ENCODE data around the gene AATK. TPM values are rescaled to one million over a fixed set of nuclear protein-coding genes. Genes with fewer than 3 reads are reported as not detected.

AATK gene
- polyA plus RNA-seq, 1 of the 3 experiments (the other 2 are of a cell fraction), result 0.51 TPM

GRCh38 chr17:81110488-81111040 lies 55.5 kb downstream of the AATK start:
- ChIA-PET POLR2A (no interaction called here), CTCF (interaction anchor here (0.6 to 13.0 kb wide), 6 partner anchors 7 to 85 kb away, joined by 3 to 177 read pairs (median 39); no protein-coding TSS in a partner anchor)
- no peaks in the 10 kb centered on the region for H3K9me3 ChIP-seq
- TF ChIP-seq GABPA (IDR thresholded peaks at IDR 0.05; ENCODE audit: low read depth) (no peak), ELF1 (IDR thresholded peaks at IDR 0.05) (no peak), YY1 (IDR thresholded peaks at IDR 0.05; ENCODE audit: low read depth) (no peak), TEAD4 (IDR thresholded peaks at IDR 0.05; ENCODE audit: borderline replicate concordance, insufficient read depth) (no peak), IRF3 (IDR thresholded peaks at IDR 0.05; ENCODE audit: low read depth, low read length) (no peak), RAD21 (IDR thresholded peaks at IDR 0.05; ENCODE audit: low read length) (no peak)
- 87% methylated on average over 27 of the region's 30 CpGs for WGBS (ENCODE audit: low lambda C conversion rate)
- H3K27me3 ChIP-seq (ENCODE audit: insufficient read depth), result no peaks in the 10 kb centered on the region
- H3K9me2 ChIP-seq, result no peaks in the 10 kb centered on the region
- no peaks in the 10 kb centered on the region for H4K20me1 ChIP-seq (ENCODE audit: insufficient read depth)
- no peak overlapping the region for H3K4me3 ChIP-seq (ENCODE audit: low read depth in 2 of 2, low read length in 1 of 2)
- H3K36me3 ChIP-seq (replicated peaks in 1 of 2; ENCODE audit: control insufficient read depth in 1 of 2, insufficient read depth in 2 of 2, low read length in 1 of 2), result peaks cover 0 to 4% of the 10 kb centered on the region in 2 experiments
- DNase-seq, result no peak
- no peak overlapping the region for H3K27ac ChIP-seq (ENCODE audit: low read depth in 2 of 2, low read length in 1 of 2)
- H3F3A ChIP-seq (replicated peaks; ENCODE audit: insufficient read depth), result no peaks in the 10 kb centered on the region
- no peak overlapping the region for H3K4me2 ChIP-seq
- H3K9ac ChIP-seq, result no peak overlapping the region
- H3K4me1 ChIP-seq (ENCODE audit: control insufficient read depth in 1 of 2, insufficient read depth in 2 of 2, low read depth in 1 of 2, low read length in 1 of 2), result peaks cover 0 to 26% of the 10 kb centered on the region in 2 experiments; a peak in 1 of 4 replicates
- no peak overlapping the region for H2AFZ ChIP-seq (ENCODE audit: low read depth)
- H3K79me2 ChIP-seq (ENCODE audit: insufficient read depth), result no peaks in the 10 kb centered on the region

DNA sequence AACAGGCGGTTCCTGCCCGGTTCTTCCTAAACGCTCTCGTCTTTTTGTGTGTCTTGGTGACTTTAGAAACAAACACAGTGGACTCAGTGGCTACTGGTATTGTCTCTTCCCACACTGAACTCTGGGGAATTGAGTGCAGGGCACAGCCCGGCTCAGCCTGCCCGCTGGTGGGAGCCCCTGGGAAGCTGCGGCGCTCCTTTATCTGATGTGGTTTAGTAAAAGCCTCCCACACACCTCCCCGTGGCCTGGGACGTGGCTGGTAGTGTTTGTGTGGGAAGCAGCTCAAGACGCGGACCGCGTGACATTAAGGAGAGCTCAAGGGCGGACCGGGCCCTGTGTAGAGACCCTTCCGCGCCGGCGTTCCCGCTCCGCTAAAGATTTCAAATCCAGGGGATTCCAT lies 56.1 kb downstream of the AATK start:
- WGBS (ENCODE audit: low lambda C conversion rate), result 94% methylated on average over 22 of the region's 22 CpGs
- Histone ChIP-seq H3K4me1 (ENCODE audit: control insufficient read depth in 1 of 2, insufficient read depth in 2 of 2, low read depth in 1 of 2, low read length in 1 of 2) (peaks cover 0 to 20% of the 10 kb centered on the region in 2 experiments; a peak in 1 of 4 replicates), H3K9me3 (no peaks in the 10 kb centered on the region), H3K27ac (ENCODE audit: low read depth in 2 of 2, low read length in 1 of 2) (no peak overlapping the region), H3K4me3 (ENCODE audit: low read depth in 2 of 2, low read length in 1 of 2) (no peak overlapping the region), H3K36me3 (replicated peaks in 1 of 2; ENCODE audit: control insufficient read depth in 1 of 2, insufficient read depth in 2 of 2, low read length in 1 of 2) (peaks cover 0 to 5% of the 10 kb centered on the region in 2 experiments), H3K9me2 (no peaks in the 10 kb centered on the region), H4K20me1 (ENCODE audit: insufficient read depth) (no peaks in the 10 kb centered on the region), H3K9ac (no peak overlapping the region), H3K27me3 (ENCODE audit: insufficient read depth) (no peaks in the 10 kb centered on the region), H3F3A (replicated peaks; ENCODE audit: insufficient read depth) (no peaks in the 10 kb centered on the region), H3K79me2 (ENCODE audit: insufficient read depth) (no peaks in the 10 kb centered on the region), H3K4me2 (no peak overlapping the region), H2AFZ (ENCODE audit: low read depth) (no peak overlapping the region)
- POLR2A ChIA-PET, result no interaction called here
- no peak for DNase-seq
- TF ChIP-seq SIN3A (IDR thresholded peaks at IDR 0.05; ENCODE audit: borderline replicate concordance, low read depth, low read length), result no peak
- no peak for TF ChIP-seq POLR2AphosphoS5 (IDR thresholded peaks at IDR 0.05; ENCODE audit: low read depth, low read length)
- no peak for TF ChIP-seq USF2 (IDR thresholded peaks at IDR 0.05; ENCODE audit: borderline replicate concordance, low read depth, low read length)
- TF ChIP-seq SMC3 (IDR thresholded peaks at IDR 0.05; ENCODE audit: low read depth, low read length), result no peak
- no peak for TF ChIP-seq FOXM1 (IDR thresholded peaks at IDR 0.05; ENCODE audit: low read depth)
- no peak for TF ChIP-seq MEF2A (IDR thresholded peaks at IDR 0.05; ENCODE audit: borderline replicate concordance, low read depth)
- TF ChIP-seq, protein P1, sequence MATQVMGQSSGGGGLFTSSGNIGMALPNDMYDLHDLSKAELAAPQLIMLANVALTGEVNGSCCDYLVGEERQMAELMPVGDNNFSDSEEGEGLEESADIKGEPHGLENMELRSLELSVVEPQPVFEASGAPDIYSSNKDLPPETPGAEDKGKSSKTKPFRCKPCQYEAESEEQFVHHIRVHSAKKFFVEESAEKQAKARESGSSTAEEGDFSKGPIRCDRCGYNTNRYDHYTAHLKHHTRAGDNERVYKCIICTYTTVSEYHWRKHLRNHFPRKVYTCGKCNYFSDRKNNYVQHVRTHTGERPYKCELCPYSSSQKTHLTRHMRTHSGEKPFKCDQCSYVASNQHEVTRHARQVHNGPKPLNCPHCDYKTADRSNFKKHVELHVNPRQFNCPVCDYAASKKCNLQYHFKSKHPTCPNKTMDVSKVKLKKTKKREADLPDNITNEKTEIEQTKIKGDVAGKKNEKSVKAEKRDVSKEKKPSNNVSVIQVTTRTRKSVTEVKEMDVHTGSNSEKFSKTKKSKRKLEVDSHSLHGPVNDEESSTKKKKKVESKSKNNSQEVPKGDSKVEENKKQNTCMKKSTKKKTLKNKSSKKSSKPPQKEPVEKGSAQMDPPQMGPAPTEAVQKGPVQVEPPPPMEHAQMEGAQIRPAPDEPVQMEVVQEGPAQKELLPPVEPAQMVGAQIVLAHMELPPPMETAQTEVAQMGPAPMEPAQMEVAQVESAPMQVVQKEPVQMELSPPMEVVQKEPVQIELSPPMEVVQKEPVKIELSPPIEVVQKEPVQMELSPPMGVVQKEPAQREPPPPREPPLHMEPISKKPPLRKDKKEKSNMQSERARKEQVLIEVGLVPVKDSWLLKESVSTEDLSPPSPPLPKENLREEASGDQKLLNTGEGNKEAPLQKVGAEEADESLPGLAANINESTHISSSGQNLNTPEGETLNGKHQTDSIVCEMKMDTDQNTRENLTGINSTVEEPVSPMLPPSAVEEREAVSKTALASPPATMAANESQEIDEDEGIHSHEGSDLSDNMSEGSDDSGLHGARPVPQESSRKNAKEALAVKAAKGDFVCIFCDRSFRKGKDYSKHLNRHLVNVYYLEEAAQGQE (IDR thresholded peaks at IDR 0.05; ENCODE audit: low read depth, low read length), result no peak
- TF ChIP-seq FOSL2 (IDR thresholded peaks at IDR 0.05; ENCODE audit: borderline replicate concordance, low read depth), result no peak
- no peak for TF ChIP-seq JUND (IDR thresholded peaks at IDR 0.05)
- TF ChIP-seq NFIC (IDR thresholded peaks at IDR 0.05; ENCODE audit: borderline replicate concordance), result no peak
- no peak for TF ChIP-seq ELF1 (IDR thresholded peaks at IDR 0.05)
- TF ChIP-seq GATA2 (CRISPR knock-in tag; IDR thresholded peaks at IDR 0.05), result no peak
- TF ChIP-seq RFX5 (IDR thresholded peaks at IDR 0.05; ENCODE audit: low read length), result no peak
- TF ChIP-seq CHD2 (IDR thresholded peaks at IDR 0.05; ENCODE audit: low read length, partially characterized antibody), result no peak
- no peak for TF ChIP-seq IRF3 (IDR thresholded peaks at IDR 0.05; ENCODE audit: low read depth, low read length)
- no peak for TF ChIP-seq TEAD4 (IDR thresholded peaks at IDR 0.05; ENCODE audit: borderline replicate concordance, insufficient read depth)
- TF ChIP-seq, protein P2, sequence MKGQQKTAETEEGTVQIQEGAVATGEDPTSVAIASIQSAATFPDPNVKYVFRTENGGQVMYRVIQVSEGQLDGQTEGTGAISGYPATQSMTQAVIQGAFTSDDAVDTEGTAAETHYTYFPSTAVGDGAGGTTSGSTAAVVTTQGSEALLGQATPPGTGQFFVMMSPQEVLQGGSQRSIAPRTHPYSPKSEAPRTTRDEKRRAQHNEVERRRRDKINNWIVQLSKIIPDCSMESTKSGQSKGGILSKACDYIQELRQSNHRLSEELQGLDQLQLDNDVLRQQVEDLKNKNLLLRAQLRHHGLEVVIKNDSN (IDR thresholded peaks at IDR 0.05; ENCODE audit: borderline replicate concordance, low read depth), result no peak
- CTCF ChIA-PET, result interaction anchor here (0.5 to 13.0 kb wide), 6 partner anchors 6 to 88 kb away, joined by 3 to 177 read pairs (median 39); no protein-coding TSS in a partner anchor
